Muscle of leg (tissue), 11 donors: ENCODE results near the gene GPER1. TPM values are rescaled to one million over a fixed set of nuclear protein-coding genes. Genes with fewer than 3 reads are reported as not detected.
A peak's percentile ranks its signal among the peaks of the same experiment; 100 is the strongest.

ENCODE experiments used
- DNase-seq: peaks from one replicate; pipeline ENCODE4 v3.0.0; 2013
- H3K27ac ChIP-seq: one replicate; pipeline ENCODE4 v1.5.1; 2013; ENCODE audit warnings: mild to moderate bottlenecking, low read length, control low read depth
- H3K27me3 ChIP-seq: one replicate; pipeline ENCODE4 v1.6.1; 2013; ENCODE audit warnings: low read length; ENCODE audit not compliant: control insufficient read depth, insufficient read depth
- H3K36me3 ChIP-seq: one replicate; pipeline ENCODE4 v1.6.1; 2013; ENCODE audit warnings: low read length; ENCODE audit not compliant: control insufficient read depth, insufficient read depth
- H3K4me1 ChIP-seq: one replicate; pipeline ENCODE4 v1.6.1; 2013; ENCODE audit warnings: low read length; ENCODE audit not compliant: control insufficient read depth, insufficient read depth
- H3K4me3 ChIP-seq: one replicate; pipeline ENCODE4 v1.5.1; 2013; ENCODE audit warnings: low read length, control low read depth
- H3K9me3 ChIP-seq: replicated peaks from 2 replicates; pipeline ENCODE4 v1.6.1; 2013; ENCODE audit warnings: low read depth, low read length; ENCODE audit not compliant: control insufficient read depth
- whole genome bisulfite sequencing: methylation state at CpG from one replicate; pipeline ENCODE4 v1.1.5; 2013; ENCODE audit warnings: missing lambda C conversion rate; ENCODE audit not compliant: insufficient coverage; 5-methylcytosine and 5-hydroxymethylcytosine counted together
- polyA plus RNA-seq, 8 donors: library from polyadenylated mRNA; unstranded; fragments of 120-200 nt; gene quantifications; one replicate each; pipeline versions ENCODE4 v1.2.1 to v1.2.3, GENCODE V29; 2013; ENCODE audit warnings: inconsistent platforms in 1 of 8, low replicate concordance in 1 of 8; ENCODE audit not compliant: insufficient read length in 8 of 8, insufficient read depth in 1 of 8
- total RNA-seq: library from RNA; stranded (reverse); fragments of 120-200 nt; gene quantifications from one replicate; pipeline ENCODE4 v1.2.4, GENCODE V29; 2013

The GPER1 gene
- total and polyA plus RNA-seq, 9 donors: 9.6 to 17.7 (median 11.6) TPM

GRCh38 chr7:1053816-1054370, 34.0 kb upstream of the GPER1 start:
- H3K27ac ChIP-seq: peak overlapping the region; percentile 45
- H3K27me3 ChIP-seq: no peaks in the 10 kb centered on the region
- H3K36me3 ChIP-seq: peaks cover 9% of the 10 kb centered on the region
- no peak overlapping the region for H3K4me3 ChIP-seq
- DNase-seq: no peak
- no peaks in the 10 kb centered on the region for H3K9me3 ChIP-seq
- WGBS: 80% methylated on average over 5 of the region's 17 CpGs
- H3K4me1 ChIP-seq: peaks cover 90% of the 10 kb centered on the region

- no peak overlapping the region for H3K4me3 ChIP-seq
- peaks cover 86% of the 10 kb centered on the region for H3K4me1 ChIP-seq
- H3K36me3 ChIP-seq: peaks cover 9% of the 10 kb centered on the region
- 36% methylated on average over 21 of the region's 25 CpGs for WGBS
- H3K27me3 ChIP-seq: no peaks in the 10 kb centered on the region
- peak overlapping the region; percentile 79 for H3K27ac ChIP-seq
- DNase-seq: no peak
- no peaks in the 10 kb centered on the region for H3K9me3 ChIP-seq
Observed at GRCh38 chr7:1054438-1054837, 33.5 kb upstream of the GPER1 start.

GRCh38 chr7:1054861-1055450, 33.0 kb upstream of the GPER1 start:
- H3K27ac ChIP-seq: peak overlapping the region; percentile 80
- peaks cover 9% of the 10 kb centered on the region for H3K36me3 ChIP-seq
- WGBS: 14% methylated on average over 31 of the region's 32 CpGs
- H3K4me1 ChIP-seq: peaks cover 82% of the 10 kb centered on the region
- no peak overlapping the region for H3K4me3 ChIP-seq
- no peaks in the 10 kb centered on the region for H3K9me3 ChIP-seq
- H3K27me3 ChIP-seq: no peaks in the 10 kb centered on the region
- DNase-seq: peak; percentile 88

- H3K27me3 ChIP-seq: no peaks in the 10 kb centered on the region
- no peak for DNase-seq
- peaks cover 9% of the 10 kb centered on the region for H3K36me3 ChIP-seq
- no peaks in the 10 kb centered on the region for H3K9me3 ChIP-seq
- H3K4me3 ChIP-seq: no peak overlapping the region
- H3K27ac ChIP-seq: peak overlapping the region; percentile 80
- 56% methylated on average over 15 of the region's 15 CpGs for WGBS
- peaks cover 84% of the 10 kb centered on the region for H3K4me1 ChIP-seq
Observed at GRCh38 chr7:1055491-1055955, 32.4 kb upstream of the GPER1 start.

GRCh38 chr7:1055956-1056784, 31.7 kb upstream of the GPER1 start:
- Histone ChIP-seq H3K4me1 (peaks cover 84% of the 10 kb centered on the region), H3K4me3 (no peak overlapping the region), H3K9me3 (no peaks in the 10 kb centered on the region), H3K36me3 (peaks cover 9% of the 10 kb centered on the region), H3K27ac (peak overlapping the region; percentile 80), H3K27me3 (no peaks in the 10 kb centered on the region)
- 66% methylated on average over 18 of the region's 36 CpGs for WGBS
- DNase-seq: no peak

GRCh38 chr7:1056785-1057410, 31.0 kb upstream of the GPER1 start:
- H3K4me3 ChIP-seq: no peak overlapping the region
- H3K27me3 ChIP-seq: no peaks in the 10 kb centered on the region
- peaks cover 9% of the 10 kb centered on the region for H3K36me3 ChIP-seq
- 83% methylated on average over 25 of the region's 27 CpGs for WGBS
- no peak overlapping the region for H3K27ac ChIP-seq
- no peaks in the 10 kb centered on the region for H3K9me3 ChIP-seq
- no peak for DNase-seq
- H3K4me1 ChIP-seq: peaks cover 79% of the 10 kb centered on the region

GRCh38 chr7:1057416-1058291, 30.3 kb upstream of the GPER1 start:
- DNase-seq: peak; percentile 68
- Histone ChIP-seq H3K27me3 (no peaks in the 10 kb centered on the region), H3K9me3 (no peaks in the 10 kb centered on the region), H3K36me3 (peaks cover 9% of the 10 kb centered on the region), H3K27ac (no peak overlapping the region), H3K4me1 (peaks cover 71% of the 10 kb centered on the region), H3K4me3 (no peak overlapping the region)
- WGBS: 90% methylated on average over 62 of the region's 62 CpGs

GRCh38 chr7:1058311-1058710, 29.6 kb upstream of the GPER1 start:
- Histone ChIP-seq H3K4me1 (peaks cover 65% of the 10 kb centered on the region), H3K27ac (no peak overlapping the region), H3K9me3 (no peaks in the 10 kb centered on the region), H3K36me3 (peaks cover 9% of the 10 kb centered on the region), H3K4me3 (no peak overlapping the region), H3K27me3 (no peaks in the 10 kb centered on the region)
- WGBS: 75% methylated on average over 8 of the region's 13 CpGs
- DNase-seq: no peak

- H3K9me3 ChIP-seq: no peaks in the 10 kb centered on the region
- DNase-seq: no peak
- peaks cover 9% of the 10 kb centered on the region for H3K36me3 ChIP-seq
- no peak overlapping the region for H3K27ac ChIP-seq
- H3K27me3 ChIP-seq: no peaks in the 10 kb centered on the region
- H3K4me3 ChIP-seq: no peak overlapping the region
- WGBS: 75% methylated on average over 7 of the region's 10 CpGs
- peaks cover 61% of the 10 kb centered on the region for H3K4me1 ChIP-seq
Observed at GRCh38 chr7:1058821-1059199, 29.1 kb upstream of the GPER1 start.
